Measurements from ENCODE around the gene VPS52. TPM values are rescaled to one million over a fixed set of nuclear protein-coding genes. Genes with fewer than 3 reads are reported as not detected.
"Not testable (repeated sequence)": the region's sequence is repeated elsewhere in the genome, so short reads cannot be mapped to it uniquely, and the experiment has no call there.

VPS52 gene
- total RNA-seq, 4 donors from 2014 or later: 18.1 to 45.5 (median 31.5) TPM

DNA sequence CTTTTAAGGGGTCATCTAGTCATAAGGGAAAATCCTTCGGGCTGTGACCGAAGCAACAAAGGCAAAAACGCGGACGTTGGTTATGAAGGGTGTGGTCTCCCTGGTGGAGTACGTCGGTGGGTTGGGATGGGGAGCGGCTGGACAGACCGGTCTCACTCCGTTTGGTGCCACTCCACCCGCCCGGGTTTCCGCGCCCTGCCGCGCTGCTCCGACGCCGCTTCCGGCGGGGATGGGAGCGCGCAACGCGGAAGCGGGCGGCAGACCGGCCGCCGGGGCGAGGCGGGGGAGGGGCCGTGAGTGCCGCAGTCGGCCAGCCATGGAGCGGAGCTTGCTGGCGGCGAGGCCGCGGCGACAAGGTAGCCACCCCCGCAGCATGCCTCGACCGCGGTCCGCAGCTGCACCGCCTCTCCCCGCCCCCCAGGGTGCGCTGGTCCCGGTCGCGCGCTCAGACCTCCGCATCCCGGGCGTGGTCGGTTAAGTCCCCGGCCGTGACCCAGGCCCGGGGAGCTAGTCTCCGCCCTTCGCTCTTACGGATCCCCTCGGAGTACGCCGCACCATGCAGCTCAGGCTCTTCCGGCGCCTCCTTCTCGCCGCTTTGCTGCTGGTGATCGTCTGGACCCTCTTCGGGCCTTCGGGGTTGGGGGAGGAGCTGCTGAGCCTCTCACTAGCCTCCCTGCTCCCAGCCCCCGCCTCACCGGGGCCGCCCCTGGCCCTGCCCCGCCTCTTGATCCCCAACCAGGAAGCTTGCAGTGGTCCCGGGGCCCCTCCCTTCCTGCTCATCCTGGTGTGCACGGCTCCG, 5.4 kb upstream of the VPS52 start, which contains the start of gene B3GALT4:
Gene B3GALT4, plus strand, starts transcription at position 260 of the 799 bp plus-strand sequence. Its CDS starts 297 bp downstream, at position 557.
- Histone ChIP-seq H3K9me3 (no peaks in the 10 kb centered on the region), H3K4me1 (peaks cover 5 to 76% (median 39%) of the 10 kb centered on the region in 3 donors)

DNA sequence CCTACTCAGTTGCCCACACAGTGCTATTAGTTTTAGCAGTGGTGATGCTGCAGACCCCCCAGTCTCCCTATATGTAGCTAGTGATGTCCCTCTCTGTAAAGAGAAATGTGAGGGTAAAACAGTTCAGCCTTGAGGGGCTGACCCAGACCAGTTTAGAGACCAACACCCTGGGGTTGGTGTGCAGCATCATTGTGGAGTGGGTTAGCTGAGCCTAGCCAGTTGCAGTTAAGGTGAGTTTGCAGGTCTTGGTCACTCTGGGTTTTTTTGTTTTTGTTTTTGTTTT, 4.8 kb upstream of the VPS52 start:
- Histone ChIP-seq H3K27me3 (no peaks in the 10 kb centered on the region), H3K4me1 (peaks cover 5 to 77% (median 39%) of the 10 kb centered on the region in 3 donors), H3K27ac (peak overlapping the region; percentile 73 to 96 (median 91)), H3K36me3 (peaks cover 0 to 65% of the 10 kb centered on the region in 2 donors), H3K4me3 (peak overlapping the region; percentile 56 to 81), H3K9me3 (no peaks in the 10 kb centered on the region)
- TF ChIP-seq, protein P1, sequence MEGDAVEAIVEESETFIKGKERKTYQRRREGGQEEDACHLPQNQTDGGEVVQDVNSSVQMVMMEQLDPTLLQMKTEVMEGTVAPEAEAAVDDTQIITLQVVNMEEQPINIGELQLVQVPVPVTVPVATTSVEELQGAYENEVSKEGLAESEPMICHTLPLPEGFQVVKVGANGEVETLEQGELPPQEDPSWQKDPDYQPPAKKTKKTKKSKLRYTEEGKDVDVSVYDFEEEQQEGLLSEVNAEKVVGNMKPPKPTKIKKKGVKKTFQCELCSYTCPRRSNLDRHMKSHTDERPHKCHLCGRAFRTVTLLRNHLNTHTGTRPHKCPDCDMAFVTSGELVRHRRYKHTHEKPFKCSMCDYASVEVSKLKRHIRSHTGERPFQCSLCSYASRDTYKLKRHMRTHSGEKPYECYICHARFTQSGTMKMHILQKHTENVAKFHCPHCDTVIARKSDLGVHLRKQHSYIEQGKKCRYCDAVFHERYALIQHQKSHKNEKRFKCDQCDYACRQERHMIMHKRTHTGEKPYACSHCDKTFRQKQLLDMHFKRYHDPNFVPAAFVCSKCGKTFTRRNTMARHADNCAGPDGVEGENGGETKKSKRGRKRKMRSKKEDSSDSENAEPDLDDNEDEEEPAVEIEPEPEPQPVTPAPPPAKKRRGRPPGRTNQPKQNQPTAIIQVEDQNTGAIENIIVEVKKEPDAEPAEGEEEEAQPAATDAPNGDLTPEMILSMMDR (IDR thresholded peaks at IDR 0.05): no peak
- no peak for TF ChIP-seq POLR2AphosphoS5 (IDR thresholded peaks at IDR 0.05)
- no peak for TF ChIP-seq EP300 (IDR thresholded peaks at IDR 0.05)
- no peak for TF ChIP-seq POLR2A (IDR thresholded peaks at IDR 0.05)
- no peak for ATAC-seq

More for the DNA sequence above, 5.4 kb upstream of the VPS52 start, which contains the start of gene B3GALT4:
- ATAC-seq: peak; percentile 85
- peaks cover 0 to 71% of the 10 kb centered on the region in 2 donors for H3K36me3 ChIP-seq
- 0 to 2% methylated on average over 9 to 10 of the region's 80 CpGs for WGBS, 2 donors (ENCODE audit: low coverage in 1 of 2)
- peak within 1 kb of the TSS; percentile 56 to 81 for H3K4me3 ChIP-seq
- peak within 1 kb of the TSS; percentile 73 to 96 (median 91) for H3K27ac ChIP-seq
- H3K27me3 ChIP-seq: no peaks in the 10 kb centered on the region
- TF ChIP-seq POLR2AphosphoS5 (IDR thresholded peaks at IDR 0.05) (peak; percentile 54), POLR2A (IDR thresholded peaks at IDR 0.05) (peak; percentile 63 to 72), EP300 (IDR thresholded peaks at IDR 0.05) (no peak)
- TF ChIP-seq, protein P1 (IDR thresholded peaks at IDR 0.05): peak in 3 of 4 experiments; percentile 52 to 75 (median 74)

DNA sequence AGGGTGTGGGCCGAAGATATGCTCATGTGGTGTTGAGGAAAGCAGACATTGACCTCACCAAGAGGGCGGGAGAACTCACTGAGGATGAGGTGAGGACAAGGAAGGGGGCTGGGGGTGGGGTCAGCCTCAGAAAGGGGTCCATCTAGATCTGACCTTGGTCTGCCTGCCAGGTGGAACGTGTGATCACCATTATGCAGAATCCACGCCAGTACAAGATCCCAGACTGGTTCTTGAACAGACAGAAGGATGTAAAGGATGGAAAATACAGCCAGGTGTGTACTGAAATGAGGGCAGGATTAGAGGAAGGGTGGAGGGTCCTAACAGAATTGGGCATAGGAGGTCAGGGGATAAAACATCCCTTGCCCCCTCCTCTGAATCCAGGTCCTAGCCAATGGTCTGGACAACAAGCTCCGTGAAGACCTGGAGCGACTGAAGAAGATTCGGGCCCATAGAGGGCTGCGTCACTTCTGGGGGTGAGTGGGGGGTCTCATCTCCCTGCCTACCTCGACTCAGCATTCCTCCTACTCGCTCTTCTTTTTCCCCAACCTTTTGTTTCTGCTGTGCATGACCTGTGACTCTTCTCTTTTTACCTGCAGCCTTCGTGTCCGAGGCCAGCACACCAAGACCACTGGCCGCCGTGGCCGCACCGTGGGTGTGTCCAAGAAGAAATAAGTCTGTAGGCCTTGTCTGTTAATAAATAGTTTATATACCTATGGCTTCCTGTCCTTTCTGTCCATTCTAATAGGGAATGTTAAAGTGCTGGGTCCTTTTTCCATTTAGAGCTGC, 4.3 kb upstream of the VPS52 start:
- not testable (repeated sequence) for H3K27me3 ChIP-seq, ATAC-seq, H3K9me3 ChIP-seq
- peak overlapping the region; percentile 73 to 96 (median 91) for H3K27ac ChIP-seq
- peak overlapping the region in 1 of 2 donors; percentile 81 for H3K4me3 ChIP-seq
- H3K4me1 ChIP-seq: peaks cover 5 to 80% (median 39%) of the 10 kb centered on the region in 3 donors
- H3K36me3 ChIP-seq: peaks cover 0 to 60% of the 10 kb centered on the region in 2 donors
- WGBS, 2 donors (ENCODE audit: low coverage in 1 of 2): 68 to 74% methylated on average over 12 to 16 of the region's 16 CpGs

DNA sequence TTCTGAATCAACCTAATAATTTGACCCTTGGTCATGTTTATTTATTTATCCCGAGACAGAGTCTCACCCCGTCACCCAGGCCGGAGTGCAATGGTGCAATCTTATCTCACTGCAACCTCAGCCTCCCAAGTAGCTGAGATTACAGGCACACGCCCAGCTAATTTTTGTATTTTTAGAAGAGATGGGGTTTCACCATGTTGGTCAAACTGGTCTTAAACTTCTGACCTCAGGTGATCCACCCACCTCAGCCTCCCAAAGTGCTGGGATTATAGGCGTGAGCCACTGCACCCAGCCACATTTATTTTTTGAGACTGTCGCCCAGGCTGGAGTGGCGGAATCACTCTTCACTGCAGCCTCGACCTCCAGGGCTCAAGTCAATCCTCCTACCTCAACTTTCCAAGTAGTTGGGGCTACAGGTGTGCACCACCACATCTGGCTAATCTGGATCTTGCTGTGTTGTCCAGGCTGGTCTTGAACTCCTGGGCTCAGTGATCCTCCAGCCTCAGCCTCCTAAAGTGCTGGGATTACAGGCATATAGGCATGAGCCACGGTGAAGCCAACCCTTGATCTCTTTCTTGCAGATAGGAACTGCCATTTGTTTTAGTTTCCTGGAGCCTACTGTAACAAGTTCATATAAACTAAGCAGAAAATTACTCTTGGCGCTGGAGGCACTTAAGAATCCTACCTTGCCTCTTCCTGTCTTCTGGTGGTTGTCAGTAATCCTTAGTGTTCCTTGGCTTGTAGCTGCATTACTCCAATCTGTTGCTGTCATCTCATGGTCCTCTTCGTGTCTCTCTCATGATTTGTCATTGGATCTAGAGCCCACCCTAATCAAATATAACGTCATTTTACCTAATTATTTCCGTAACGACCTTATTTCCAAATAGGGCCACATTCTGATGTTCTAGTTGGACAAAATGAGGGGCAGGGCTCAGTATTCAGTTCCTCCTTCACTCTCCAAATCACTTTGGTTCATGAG, 2.5 kb upstream of the VPS52 start:
- TF ChIP-seq EP300 (IDR thresholded peaks at IDR 0.05) (no peak), POLR2A (IDR thresholded peaks at IDR 0.05) (no peak), POLR2AphosphoS5 (IDR thresholded peaks at IDR 0.05) (no peak)
- TF ChIP-seq, protein P1 (IDR thresholded peaks at IDR 0.05): no peak
- Histone ChIP-seq H3K36me3 (peaks cover 0 to 43% of the 10 kb centered on the region in 2 donors), H3K27me3 (no peaks in the 10 kb centered on the region), H3K9me3 (no peaks in the 10 kb centered on the region), H3K4me1 (peaks cover 5 to 87% (median 39%) of the 10 kb centered on the region in 3 donors), H3K27ac (no peak overlapping the region), H3K4me3 (no peak overlapping the region)
- WGBS, 2 donors (ENCODE audit: low coverage in 1 of 2): 53 to 54% methylated on average over 11 to 12 of the region's 14 CpGs
- no peak for ATAC-seq
